GM21825 (cell line): ENCODE data around the gene NAALADL1.

Experiments
- ATAC-seq: cut with Tn5 transposase; IDR thresholded peaks from one replicate; pipeline ENCODE4 v1.9.1; 2021; ENCODE audit warnings: mild to moderate bottlenecking, moderate library complexity; ENCODE audit not compliant: unreplicated experiment

The NAALADL1 gene, protein sequence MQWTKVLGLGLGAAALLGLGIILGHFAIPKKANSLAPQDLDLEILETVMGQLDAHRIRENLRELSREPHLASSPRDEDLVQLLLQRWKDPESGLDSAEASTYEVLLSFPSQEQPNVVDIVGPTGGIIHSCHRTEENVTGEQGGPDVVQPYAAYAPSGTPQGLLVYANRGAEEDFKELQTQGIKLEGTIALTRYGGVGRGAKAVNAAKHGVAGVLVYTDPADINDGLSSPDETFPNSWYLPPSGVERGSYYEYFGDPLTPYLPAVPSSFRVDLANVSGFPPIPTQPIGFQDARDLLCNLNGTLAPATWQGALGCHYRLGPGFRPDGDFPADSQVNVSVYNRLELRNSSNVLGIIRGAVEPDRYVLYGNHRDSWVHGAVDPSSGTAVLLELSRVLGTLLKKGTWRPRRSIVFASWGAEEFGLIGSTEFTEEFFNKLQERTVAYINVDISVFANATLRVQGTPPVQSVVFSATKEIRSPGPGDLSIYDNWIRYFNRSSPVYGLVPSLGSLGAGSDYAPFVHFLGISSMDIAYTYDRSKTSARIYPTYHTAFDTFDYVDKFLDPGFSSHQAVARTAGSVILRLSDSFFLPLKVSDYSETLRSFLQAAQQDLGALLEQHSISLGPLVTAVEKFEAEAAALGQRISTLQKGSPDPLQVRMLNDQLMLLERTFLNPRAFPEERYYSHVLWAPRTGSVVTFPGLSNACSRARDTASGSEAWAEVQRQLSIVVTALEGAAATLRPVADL

DNA sequence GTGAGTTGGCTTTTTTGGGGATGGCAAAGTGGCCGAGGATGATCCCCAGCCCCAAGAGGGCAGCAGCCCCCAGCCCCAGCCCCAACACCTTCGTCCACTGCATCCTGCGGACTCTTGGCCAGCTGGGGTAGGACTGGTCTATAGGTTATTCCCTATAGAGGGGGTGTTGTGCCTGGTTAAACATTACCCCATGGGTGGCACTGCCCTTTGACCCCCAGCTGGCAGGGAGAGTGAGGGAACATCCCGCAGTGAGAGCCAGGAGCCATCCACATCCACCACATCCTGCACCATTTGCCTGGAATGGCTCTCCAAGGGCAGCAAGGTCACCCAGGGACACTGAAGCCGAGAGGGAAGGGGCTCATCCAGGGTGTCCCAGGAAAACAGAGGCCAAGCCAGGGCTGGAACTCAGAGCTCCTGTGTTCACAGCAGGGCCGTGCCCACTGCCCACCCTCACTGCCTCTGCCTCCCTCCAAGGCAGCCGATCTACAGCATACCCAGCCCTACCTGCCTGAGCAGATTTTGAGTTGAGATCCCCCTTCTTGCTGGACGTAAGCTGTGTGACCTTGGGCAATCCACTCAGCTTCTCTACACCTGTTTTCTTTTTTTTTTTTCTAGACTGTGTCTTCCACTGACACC is at the start of gene NAALADL1:
Gene NAALADL1, minus strand, starts transcription at position 135 of the 636 bp plus-strand sequence. Its CDS starts 32 bp downstream, at position 103.
- ATAC-seq = no peak

DNA sequence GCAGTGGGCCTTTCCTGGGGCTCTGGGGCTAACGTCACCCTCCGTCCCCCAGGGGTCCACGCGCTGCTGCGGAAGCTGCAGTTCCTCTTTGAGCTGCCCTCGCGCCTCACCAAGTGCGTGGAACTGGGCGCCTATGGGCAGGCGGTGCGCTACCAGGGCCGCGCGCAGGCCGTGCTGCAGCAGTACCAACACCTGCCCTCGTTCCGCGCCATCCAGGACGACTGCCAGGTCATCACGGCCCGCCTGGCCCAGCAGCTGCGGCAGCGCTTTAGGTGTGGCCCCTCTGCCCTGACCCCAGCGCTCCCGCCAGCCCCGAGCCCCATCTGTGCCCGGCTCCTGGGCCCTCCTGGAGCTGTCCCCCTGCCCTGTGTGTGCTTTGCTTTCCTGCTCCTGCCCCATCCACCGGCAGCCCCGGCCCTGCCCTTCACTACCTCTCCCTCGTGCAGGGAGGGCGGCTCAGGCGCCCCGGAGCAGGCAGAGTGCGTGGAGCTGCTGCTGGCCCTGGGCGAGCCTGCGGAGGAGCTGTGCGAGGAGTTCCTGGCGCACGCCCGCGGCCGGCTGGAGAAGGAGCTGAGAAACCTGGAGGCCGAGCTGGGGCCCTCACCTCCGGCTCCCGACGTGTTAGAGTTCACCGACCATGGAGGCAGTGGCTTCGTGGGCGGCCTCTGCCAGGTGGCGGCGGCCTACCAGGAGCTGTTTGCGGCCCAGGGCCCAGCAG is 49.6 kb upstream of the NAALADL1 start:
- no peak for ATAC-seq

- ATAC-seq = no peak
These were observed 48.7 kb upstream of the NAALADL1 start for GRCh38 chr11:65107078-65107477.

GRCh38 chr11:65104628-65105027 is 46.3 kb upstream of the NAALADL1 start:
- no peak for ATAC-seq

DNA sequence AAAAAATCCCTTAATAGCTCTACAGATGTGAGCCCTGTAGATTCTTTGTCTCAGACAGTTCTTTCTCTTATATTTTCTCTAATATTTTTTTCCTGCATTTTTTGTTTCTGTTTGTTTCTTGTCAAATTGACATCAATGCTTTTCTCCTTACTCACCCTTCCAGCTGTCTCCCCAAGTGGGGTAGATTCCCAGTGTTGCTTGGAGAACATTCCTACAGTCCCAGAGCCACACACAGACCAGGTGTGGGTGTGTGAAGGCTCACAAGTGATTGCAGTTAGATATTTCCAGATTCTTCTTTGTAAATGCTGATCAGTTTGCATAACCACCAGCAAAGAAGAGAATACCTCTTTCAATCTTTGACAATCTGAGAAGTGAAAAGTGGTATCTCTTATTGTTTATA is 45.1 kb upstream of the NAALADL1 start:
- ATAC-seq = no peak

GRCh38 chr11:65102142-65103095 is 44.1 kb upstream of the NAALADL1 start:
- no peak for ATAC-seq

GRCh38 chr11:65100674-65101350 is 42.5 kb upstream of the NAALADL1 start:
- ATAC-seq = no peak

DNA sequence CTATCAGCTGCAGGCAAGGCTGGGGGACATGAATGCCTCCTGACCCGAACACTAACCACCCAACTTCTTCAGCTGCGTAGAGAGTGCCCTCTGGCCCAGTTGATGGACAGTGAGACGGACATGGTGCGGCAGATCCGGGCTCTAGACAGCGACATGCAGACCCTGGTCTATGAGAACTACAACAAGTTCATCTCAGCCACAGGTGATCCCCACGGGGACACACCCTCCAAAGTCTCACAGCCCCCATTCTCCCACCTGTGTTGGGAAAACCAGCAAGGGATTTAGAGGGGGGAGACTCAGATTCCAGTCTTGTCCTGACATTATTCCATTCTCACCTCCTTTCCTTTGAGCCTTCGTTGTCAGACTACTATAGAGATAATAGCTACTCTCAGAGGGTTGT is 38.6 kb upstream of the NAALADL1 start:
- ATAC-seq = no peak

- ATAC-seq = peak; percentile 77
These were observed 37.8 kb upstream of the NAALADL1 start, which contains the start of gene VPS51 for GRCh38 chr11:65095974-65096806. Gene VPS51 (plus strand): TSS chr11:65096214. CDS start chr11:65096251, 37 bp downstream.

- ATAC-seq = no peak
These were observed 37.1 kb upstream of the NAALADL1 start for GRCh38 chr11:65095427-65095826.

DNA sequence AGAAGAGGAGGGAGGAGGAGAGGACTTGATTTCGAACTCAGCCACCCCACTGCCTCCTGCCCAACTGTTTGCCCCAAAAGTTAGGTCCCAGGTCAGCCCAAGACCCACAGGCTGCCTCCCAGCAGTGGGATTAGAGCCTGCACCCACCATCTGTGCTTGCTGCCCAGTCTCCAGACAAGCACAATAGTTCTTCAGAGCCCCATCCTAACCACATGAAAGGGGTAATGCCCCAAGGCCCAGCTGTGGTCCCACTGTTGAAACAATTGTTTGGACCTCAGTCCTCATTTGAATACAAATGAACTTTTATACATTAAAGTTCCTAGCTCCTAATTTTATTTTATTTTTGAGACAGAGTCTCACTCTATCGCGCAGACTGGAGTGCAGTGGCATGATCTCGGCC is 32.3 kb upstream of the NAALADL1 start:
- no peak for ATAC-seq

GRCh38 chr11:65089621-65090020 is 31.3 kb upstream of the NAALADL1 start:
- no peak for ATAC-seq

DNA sequence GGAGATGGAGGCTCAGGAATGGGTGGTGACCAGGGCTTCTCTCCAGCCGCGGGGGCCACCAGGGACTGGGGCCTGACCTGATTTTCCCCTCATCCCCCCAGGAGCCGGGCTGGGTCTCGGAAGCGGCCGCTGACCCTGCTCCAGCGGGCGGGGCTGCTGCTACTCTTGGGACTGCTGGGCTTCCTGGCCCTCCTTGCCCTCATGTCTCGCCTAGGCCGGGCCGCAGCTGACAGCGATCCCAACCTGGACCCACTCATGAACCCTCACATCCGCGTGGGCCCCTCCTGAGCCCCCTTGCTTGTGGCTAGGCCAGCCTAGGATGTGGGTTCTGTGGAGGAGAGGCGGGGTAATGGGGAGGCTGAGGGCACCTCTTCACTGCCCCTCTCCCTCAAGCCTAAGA is 29.5 kb upstream of the NAALADL1 start:
- ATAC-seq = no peak

DNA sequence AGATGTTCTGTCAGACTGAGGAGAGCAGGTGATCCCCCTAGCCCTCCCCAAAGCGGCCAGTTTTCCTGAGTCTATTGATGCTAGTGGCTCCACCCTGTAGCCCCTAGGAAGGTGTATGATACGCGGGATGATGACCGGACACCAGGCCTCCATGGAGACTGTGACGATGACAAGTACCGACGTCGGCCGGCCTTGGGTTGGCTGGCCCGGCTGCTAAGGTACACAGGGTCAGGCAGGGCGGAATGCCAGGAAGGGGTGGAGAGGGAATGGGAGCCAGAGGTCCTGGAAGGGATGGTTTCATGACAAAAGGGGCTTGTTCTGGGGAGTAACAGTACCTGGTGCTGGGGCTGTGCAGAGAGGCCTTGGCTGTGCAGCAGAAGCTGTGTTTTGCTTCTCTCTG is 28.9 kb upstream of the NAALADL1 start:
- ATAC-seq = no peak

GRCh38 chr11:65086809-65087208 is 28.5 kb upstream of the NAALADL1 start:
- no peak for ATAC-seq

DNA sequence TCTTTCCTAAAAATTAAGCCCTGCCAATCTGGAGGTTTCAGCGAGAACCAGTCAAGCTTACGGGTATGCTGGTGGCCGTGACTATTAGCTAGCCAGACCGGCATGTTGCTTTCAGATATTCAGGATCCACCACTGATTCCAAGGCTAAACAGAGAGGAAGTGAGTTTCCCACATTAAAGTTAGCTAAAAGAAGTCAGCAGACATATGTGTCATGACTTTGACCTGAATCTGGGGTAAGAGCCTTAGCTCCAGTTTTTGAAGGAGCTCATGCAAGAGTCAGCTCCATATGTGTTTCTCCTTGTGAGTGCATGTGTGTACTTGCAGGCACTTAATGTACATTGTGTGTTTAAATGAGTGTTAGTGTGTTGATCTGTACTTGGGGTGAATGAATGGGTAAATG is 27.1 kb upstream of the NAALADL1 start:
- no peak for ATAC-seq

DNA sequence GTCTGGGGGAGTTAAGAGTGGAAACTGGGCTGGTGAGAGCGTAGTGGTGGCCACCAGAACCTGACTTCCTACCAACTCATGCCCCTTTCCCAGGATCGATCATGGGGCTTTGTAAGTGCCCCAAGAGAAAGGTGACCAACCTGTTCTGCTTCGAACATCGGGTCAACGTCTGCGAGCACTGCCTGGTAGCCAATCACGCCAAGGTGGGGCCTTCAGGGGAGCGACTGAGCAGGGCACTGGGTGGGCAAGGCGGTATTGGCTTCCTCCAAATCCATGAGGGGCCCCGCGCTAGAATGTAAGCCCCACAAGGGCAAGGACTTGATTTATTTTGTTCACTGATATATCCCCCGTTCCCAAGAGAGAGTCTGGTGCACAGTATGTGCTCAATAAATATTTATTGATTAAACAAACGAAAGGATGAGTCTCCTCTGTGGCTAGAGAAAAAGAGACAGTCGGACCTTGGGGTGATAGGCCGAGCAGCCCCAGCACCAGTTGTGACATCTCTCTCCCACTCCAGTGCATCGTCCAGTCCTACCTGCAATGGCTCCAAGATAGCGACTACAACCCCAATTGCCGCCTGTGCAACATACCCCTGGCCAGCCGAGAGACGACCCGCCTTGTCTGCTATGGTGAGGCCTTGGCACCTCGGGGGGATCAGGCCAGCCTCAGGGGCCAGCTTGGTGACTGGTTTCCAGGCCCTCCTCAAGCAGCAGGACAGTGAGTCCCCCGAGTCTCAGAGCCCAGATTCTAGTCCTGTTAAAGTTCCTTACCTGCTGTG is 26.4 kb upstream of the NAALADL1 start:
- no peak for ATAC-seq
